Activated CD4-positive, CD25-positive, alpha-beta regulatory T cell treated with anti-CD3 and anti-CD28 coated beads, Interleukin-2, amount 50 U/mL, for 16 hours (primary cell): ENCODE measurements around the gene NCOR2.

ENCODE experiments used
- DNase-seq: peaks from one replicate; pipeline ENCODE4 v3.0.0-alpha.2; 2020; ENCODE audit warnings: low read depth, low spot score

NCOR2 gene

GRCh38 chr12:124527861-124528561 is 39.4 kb downstream of the NCOR2 start:
- DNase-seq: no peak

GRCh38 chr12:124525927-124526692 is 41.3 kb downstream of the NCOR2 start:
- DNase-seq: no peak

- no peak for DNase-seq
Measured at GRCh38 chr12:124525455-124525854, 42.0 kb downstream of the NCOR2 start.

- no peak for DNase-seq
Measured at GRCh38 chr12:124524231-124524925, 43.0 kb downstream of the NCOR2 start.

- no peak for DNase-seq
Measured at GRCh38 chr12:124523071-124523470, 44.3 kb downstream of the NCOR2 start.

- DNase-seq: no peak
Measured at GRCh38 chr12:124520907-124521306, 46.5 kb downstream of the NCOR2 start.

- DNase-seq: no peak
Measured at GRCh38 chr12:124520265-124520701, 47.1 kb downstream of the NCOR2 start.

GRCh38 chr12:124519746-124520145 is 47.7 kb downstream of the NCOR2 start:
- no peak for DNase-seq

GRCh38 chr12:124518051-124518932 is 49.1 kb downstream of the NCOR2 start:
- no peak for DNase-seq
